HG02973 (cell line): ENCODE results near the gene VWA5B1.

Source experiments
- ATAC-seq: cut with Tn5 transposase; IDR thresholded peaks from one replicate; pipeline ENCODE4 v1.9.1; 2021; ENCODE audit warnings: moderate library complexity; ENCODE audit not compliant: unreplicated experiment

The VWA5B1 gene

GRCh38 chr1:20347699-20348098 is 57.0 kb downstream of the VWA5B1 start:
- ATAC-seq: no peak

DNA sequence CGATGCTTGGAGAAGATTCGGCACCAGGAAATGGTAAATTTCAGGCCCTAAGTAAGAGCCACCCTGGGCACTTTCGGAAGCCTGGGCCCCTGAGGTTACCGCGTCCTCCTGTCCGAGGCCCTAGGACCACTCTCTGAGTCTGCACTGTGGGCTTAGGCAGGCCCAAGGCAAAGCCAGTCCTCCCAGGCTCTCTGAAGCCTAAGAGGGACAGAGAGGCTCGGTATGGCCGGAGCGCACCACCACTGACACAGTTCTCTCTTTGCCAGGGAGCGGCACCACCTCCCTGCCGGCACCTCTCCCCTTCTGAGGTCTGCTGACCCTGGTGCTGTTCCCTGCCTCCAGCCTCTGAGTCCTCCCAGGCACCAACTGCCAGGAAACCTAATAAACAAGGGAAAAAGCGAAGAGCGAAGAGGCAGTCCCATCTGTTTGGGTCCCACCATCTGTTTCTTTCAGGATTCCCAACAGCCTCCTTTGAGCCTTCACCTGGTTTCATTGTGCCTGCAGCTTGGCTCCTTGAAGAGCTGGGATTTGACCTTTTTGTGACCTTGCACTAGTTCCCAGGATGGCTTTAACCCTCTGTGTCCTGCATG is 57.7 kb downstream of the VWA5B1 start:
- ATAC-seq: no peak

DNA sequence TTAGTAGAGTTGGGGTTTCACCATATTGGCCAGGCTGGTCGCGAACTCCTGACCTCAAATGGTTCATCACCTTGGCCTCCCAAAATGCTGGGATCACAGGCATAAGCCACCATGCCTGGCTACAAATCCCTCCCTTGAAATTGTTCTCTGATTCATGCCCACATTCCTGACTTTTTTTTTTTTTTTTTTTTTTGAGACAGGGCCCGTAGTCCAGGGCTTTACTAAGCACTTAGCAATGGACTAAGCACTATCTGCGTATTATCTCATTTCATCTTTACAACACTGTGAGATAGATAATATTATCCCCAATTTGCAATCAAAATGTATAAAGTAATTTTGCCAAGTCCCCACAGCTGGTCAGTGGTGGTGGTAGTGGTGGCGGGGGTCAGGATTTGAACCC is 58.9 kb downstream of the VWA5B1 start:
- no peak for ATAC-seq

DNA sequence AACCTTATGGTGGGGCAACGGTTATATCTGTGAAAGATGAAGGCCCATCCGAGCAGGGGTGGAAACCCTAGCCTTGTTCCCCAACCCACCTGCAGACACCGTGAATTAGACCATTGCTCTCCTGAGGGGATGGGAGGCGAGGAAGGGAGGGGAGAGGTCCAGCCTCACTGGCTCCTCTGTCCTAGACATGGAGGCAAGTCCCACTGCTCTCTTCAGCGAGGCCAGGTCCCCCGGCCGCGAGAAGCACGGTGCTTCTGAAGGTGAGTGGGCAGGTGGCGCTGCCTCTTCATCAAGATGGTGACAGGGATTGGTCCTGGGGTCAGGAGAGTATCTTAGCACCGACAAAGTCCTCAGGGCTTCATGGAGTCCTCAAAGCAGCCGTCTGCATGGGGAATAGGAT is 59.3 kb downstream of the VWA5B1 start:
- ATAC-seq: no peak

DNA sequence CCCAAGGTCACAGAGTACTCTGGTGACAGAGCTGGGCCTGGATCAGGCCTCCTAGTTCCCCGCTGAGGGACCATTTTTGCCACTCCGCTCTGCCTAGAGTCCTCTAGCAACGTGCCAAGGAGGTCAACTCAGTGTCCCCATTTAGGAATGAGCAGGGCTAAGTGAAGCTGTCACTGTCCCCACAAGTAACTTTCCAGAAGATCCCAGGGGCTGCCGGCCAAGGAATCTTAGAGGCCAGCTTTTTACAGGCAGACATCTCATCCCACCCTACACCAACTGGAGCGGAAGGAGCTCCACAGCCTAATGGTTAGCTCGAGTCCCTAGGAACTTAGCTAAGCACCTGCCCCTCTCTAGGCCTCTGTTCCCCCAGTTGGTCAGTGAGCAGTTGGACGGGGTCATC is 59.7 kb downstream of the VWA5B1 start:
- no peak for ATAC-seq

DNA sequence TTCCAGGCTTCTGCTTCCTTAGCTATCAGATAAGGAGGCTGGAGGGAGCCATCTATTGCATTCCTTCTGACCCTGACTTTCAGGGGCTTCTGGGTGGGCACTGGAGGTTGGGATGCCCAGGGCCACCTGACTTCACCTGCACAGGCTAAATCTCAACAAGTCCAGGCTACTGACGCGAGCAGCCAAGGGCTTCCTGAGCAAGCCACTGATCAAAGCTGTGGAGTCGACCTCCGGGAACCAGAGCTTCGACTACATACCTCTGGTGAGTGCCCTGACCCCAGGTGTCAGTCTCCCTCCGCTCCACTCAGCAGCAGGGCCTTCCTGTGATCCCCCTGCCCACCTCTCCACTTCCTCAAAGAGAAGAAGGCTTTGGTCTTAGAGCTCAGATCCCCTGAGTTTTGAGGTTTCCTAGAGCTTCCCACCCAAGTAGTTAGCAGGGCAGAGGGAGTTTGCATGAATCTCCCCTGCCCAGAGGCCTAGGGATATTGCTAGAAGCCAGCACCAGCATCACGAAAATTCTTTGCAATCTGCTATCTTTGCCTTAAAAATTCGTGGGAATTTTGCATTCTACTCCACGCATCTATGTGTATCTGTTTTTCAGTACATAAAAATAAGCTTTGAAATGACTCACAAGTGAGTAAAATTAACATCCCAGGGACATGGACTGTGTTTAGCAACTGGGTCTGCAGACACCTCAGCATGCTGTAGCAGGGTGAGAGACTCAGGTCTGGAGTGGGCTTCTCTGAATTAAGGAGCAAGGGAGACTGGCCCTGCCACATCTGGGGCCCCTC is 61.4 kb downstream of the VWA5B1 start:
- ATAC-seq: no peak

- no peak for ATAC-seq
Observed at GRCh38 chr1:20353836-20354235, 63.2 kb downstream of the VWA5B1 start.

DNA sequence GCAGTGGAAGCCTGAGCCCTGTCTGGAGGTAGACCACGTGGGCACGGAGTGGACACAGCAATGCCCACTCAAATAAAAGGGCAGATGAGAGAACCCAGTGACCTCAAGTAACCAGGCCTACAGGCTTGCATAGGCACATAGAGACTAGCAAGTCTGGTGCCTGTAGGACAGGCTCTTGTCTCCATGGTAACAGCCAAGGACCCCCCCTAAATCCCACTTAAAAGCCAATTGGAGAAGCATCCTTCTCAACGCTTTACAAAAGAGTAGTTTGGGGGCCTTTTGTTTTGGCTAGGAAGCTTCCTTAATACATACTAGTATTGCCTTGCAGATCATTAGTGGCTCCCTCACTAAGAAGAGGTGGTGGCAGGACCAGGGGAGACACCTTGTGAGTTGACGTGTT is 63.9 kb downstream of the VWA5B1 start:
- ATAC-seq: no peak

GRCh38 chr1:20355101-20355827 is 64.6 kb downstream of the VWA5B1 start:
- no peak for ATAC-seq

- ATAC-seq: no peak
Observed at GRCh38 chr1:20355828-20356735, 65.4 kb downstream of the VWA5B1 start.

DNA sequence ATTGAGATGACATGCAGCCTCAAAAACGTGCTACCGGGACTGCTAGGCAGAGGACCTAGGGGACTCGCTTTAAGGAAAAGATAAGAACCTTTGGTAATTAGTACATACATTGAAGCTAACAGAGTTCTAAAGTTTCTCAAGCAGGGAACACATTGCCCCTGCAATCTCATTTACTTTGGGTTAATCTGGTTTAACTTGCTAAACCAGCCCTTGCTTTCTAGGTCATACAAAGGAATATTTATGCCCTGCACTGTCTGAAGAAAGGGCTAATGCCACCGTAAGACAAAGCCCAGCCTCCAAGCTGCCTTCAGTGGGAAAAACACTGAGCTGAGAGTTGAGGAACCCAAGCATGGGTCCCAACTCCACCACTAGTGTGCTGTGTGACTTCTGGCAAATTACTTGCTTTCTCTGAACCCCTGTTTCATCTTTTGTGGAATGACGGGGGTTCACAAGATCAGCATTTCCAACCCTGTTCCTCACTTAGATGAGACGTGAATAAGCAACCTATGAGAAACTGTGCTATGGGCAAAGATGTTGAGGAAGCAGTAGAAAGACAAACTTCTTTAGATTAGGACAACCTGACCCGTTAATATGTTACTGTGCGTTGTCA is 66.3 kb downstream of the VWA5B1 start:
- no peak for ATAC-seq

DNA sequence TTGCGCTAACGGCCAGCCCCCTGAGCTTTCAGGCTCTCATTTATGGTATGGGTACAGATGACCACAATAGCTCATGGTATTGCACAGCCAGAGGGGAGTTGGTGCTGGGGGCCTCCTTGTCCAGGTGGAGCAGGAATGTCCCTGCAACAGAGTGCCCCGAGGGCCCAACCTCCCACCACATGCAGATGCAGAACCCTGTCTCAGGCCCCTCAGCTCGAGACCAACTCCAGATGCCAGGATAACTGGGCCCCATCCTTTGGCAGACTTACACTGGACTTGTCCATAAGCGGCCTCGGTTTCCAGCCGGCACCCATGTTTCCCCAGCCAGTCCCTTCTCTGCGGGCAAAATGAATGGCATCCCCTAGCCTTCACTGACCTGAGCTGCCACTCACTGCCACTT is 67.1 kb downstream of the VWA5B1 start:
- ATAC-seq: no peak

DNA sequence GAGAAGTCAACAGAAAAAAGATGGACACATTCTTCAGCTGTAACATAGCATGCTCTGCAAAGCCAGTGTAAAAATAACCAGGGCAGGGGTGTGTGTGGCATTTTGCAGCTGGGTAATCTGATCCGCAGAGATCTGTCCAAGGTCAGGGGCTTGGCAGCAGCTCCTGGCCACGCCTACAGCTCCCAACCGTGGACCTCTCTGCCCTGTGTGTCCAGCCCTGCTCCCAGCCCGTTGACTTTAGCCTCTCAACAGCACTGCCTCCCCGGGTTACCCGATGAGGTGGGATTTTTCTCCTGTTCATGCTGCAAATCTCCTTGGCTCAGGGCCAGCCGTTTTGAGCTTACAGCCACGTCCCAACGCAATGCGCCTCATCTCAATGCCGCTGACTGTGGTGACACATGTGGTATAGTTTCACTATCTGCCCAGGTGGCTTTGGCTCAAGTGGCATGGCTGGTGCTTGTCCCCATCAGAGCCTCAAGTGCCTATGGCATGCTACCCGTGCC is 68.1 kb downstream of the VWA5B1 start:
- no peak for ATAC-seq

GRCh38 chr1:20359451-20360330 is 69.0 kb downstream of the VWA5B1 start:
- ATAC-seq: no peak

- ATAC-seq: no peak
Observed at GRCh38 chr1:20361401-20361800, 70.7 kb downstream of the VWA5B1 start.

DNA sequence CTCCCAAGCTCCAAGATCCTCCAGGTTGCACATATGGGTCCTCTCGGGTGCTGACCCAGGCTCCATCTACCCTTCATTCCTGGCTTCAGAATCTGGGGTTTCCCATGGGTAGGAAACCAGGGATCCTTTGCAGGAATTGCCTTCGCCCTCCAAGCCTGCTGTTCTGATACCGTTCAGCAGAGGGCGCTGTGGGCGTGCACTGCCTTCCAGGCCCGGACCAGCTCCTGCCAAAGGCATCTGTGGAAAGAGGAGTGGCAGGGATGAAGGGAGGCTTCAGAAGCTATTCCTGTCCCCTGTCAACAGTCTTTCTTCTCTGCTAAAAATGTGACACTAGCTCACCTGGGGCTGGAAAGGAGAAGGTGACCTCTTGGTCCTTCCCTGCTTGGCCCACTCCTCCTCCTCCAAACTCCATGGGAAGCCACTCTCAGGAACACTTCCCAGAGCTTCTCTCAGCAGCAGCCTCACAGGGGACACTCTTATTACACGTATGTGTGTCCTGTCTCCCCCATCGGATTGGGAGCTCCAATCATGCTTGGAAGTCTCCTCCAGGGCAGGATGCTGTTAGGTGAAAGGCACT is 71.2 kb downstream of the VWA5B1 start:
- ATAC-seq: no peak

- ATAC-seq: no peak
Observed at GRCh38 chr1:20362856-20363255, 72.2 kb downstream of the VWA5B1 start.

- no peak for ATAC-seq
Observed at GRCh38 chr1:20365421-20366055, 74.9 kb downstream of the VWA5B1 start.

GRCh38 chr1:20366056-20366462 is 75.4 kb downstream of the VWA5B1 start:
- no peak for ATAC-seq
